NB4 (cell line): ENCODE data around the gene C16orf87.

Source experiments
- MAX ChIP-seq: IDR thresholded peaks from 2 replicates; pipeline ENCODE4 v1.6.1; 2011; ENCODE audit warnings: low read depth, low read length
- POLR2A ChIP-seq: IDR thresholded peaks from 2 replicates; pipeline ENCODE4 v1.6.1; 2011; ENCODE audit warnings: mild to moderate bottlenecking; ENCODE audit not compliant: insufficient read length; ENCODE audit errors: extremely low read depth
- TF ChIP-seq, protein P1 (sequence below): IDR thresholded peaks from one replicate; pipeline ENCODE4 v1.5.1; 2012; ENCODE audit warnings: low read depth, low read length

DNA sequence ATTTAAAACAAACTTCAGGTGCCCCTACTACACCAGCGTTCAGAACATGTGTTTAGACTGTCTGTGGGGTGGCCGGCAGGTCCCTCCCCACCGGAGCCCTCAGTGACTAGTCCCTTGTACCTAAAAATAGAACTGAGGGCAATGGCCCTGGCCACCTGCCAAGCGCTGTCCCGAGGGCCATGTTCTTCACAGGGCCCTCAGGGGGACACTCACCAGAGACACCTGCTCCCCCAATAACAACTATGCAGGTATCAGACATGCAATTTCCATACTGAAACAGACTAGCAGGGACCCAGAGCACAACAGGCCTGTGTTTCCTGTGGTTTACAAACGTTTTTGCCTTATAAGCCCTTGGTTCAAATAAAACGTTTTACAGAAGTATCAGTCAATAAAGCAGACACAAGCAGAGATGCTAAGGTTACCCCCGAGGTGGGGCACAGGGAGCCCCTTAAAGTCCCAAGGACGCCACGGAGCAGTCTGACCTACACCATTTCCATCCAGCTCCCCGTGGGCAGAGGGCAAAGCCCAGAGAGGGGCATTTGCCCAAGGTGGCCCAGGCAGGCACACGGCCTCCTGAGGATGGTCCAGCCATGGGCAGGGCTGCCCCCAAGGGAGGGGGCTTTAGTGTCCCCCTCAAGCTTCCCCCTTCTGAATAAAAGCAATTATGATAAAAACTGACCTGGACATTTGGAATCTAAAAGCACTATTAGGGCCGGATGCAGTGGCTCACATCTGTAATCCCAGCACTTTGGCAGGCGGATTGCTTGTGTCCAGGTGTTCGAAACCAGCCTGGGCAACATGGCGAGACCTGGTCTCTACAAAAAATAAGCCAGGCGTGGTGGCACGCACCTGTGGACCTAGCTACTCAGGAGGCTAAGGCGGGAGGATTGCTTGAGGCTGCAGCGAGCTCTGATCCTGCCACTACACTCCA lies 81.9 kb downstream of the C16orf87 start:
- TF ChIP-seq, protein P1, sequence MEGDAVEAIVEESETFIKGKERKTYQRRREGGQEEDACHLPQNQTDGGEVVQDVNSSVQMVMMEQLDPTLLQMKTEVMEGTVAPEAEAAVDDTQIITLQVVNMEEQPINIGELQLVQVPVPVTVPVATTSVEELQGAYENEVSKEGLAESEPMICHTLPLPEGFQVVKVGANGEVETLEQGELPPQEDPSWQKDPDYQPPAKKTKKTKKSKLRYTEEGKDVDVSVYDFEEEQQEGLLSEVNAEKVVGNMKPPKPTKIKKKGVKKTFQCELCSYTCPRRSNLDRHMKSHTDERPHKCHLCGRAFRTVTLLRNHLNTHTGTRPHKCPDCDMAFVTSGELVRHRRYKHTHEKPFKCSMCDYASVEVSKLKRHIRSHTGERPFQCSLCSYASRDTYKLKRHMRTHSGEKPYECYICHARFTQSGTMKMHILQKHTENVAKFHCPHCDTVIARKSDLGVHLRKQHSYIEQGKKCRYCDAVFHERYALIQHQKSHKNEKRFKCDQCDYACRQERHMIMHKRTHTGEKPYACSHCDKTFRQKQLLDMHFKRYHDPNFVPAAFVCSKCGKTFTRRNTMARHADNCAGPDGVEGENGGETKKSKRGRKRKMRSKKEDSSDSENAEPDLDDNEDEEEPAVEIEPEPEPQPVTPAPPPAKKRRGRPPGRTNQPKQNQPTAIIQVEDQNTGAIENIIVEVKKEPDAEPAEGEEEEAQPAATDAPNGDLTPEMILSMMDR: no peak
- TF ChIP-seq POLR2A (no peak), MAX (no peak)
